ENCODE measurements around the gene ZNF521.

The ZNF521 gene

DNA sequence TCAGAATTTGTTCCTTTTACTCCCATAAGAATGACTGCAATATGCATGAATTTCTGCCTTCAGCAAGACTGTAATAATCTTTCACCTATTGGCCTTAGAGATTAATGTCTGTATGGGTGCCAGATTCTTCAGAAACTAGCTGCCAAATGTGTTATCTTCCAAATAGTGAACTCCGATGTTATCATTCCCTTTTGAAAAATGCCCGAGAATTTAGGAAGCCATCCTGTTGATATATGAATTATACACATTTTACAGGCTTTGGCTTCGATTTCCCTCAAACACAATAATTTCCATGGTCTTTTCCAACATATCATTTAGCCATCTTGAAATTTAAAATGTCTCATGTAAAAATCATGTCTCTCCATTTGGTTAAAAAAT, 101.5 kb downstream of the ZNF521 start:
- no peak for DNase-seq (ENCODE audit: low read depth)

DNA sequence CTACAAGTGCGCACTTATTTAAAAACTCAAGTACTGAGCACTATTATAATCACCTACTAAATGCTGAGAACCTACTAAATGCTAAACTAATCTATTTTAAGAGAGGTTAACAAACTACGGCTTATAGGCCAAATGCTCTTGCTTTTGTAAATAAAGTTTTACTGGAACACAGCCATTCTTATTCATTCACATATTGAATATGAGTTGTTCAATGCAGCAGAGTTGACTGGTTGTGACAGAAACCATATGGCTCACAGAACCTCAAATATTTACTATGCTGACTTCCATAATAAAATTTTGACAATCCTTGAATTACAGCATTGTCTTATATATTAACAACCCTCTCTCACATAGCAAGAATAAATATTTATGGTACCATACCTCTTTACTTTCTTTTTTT, 103.2 kb downstream of the ZNF521 start:
- no peak for DNase-seq (ENCODE audit: low read depth)

GRCh38 chr18:25247725-25248124, 104.2 kb downstream of the ZNF521 start:
- no peak for DNase-seq (ENCODE audit: low read depth)

DNA sequence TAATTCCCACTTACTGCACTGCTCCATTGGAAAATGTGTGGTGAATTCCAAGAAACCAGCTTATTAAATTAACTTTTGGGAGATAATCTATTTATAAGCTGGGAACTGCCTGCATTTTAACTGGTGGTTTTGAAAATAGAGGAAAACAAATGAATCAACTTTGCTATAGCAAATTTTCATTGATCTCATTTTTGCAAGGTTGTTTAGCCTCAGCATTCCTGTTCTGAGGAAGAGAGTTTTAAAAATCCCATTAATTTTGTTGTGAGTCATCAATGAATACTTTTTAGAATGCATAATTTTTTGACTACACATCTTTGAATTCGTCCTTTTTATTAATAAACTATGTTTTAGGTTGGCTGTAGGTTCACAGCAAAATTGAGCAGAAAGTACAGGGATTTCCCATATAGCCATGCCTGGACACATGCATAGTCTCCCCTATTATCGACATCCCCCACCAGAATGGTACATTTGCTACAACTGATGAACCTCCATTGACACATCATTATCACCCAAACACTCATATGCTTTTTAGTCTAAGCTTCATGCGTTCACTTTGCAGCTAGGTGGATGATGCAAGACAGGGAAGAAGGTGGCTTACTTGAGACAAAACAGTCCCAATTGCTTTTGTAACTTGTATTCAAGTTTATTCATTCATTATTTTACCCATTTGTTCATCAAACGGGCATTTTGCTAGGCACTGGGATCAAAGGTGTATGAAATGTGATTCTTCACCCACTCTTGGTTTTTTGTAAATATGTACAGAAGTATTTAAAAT, 106.9 kb downstream of the ZNF521 start:
- no peak for DNase-seq (ENCODE audit: low read depth)

DNA sequence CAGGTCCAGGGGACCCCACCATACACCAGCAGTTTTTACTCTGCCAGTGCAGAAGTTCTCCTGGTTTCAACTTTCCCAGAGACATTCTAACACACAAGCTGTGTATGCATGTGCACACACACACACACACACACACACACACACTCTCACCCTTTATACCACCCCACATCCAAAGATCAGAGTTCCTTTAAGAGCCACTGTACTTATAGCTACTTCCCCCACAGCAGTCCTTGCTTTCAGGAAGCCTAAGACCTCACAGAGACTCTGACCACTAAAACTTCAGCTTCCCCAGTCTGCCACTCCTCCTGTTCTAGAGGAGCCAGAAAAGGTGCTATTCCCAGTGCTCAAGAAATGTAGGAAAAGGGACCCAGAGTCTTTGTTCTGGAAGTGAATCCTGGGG, 107.8 kb downstream of the ZNF521 start:
- no peak for DNase-seq (ENCODE audit: low read depth)

- DNase-seq (ENCODE audit: low read depth), result no peak
These were observed 108.2 kb downstream of the ZNF521 start for GRCh38 chr18:25243754-25244153.

DNA sequence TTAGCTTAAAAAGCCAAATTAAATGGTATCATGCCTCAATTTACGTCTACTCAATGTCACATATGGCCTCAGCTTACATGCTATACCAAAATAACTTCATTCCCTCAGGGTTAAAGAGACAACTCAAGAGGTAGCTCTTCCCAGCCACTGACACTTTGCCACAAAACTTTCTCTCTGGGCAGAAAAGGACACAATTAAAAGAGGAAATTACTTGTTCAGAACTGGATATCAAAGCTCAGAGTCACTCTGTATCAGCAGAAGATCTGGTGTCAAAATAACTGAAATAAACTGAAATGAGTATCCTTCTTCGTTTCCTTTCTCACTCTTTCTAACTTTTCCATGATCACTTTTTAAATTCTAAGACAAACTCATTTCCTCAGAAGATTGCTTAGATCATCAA, 108.7 kb downstream of the ZNF521 start:
- no peak for DNase-seq (ENCODE audit: low read depth)

DNA sequence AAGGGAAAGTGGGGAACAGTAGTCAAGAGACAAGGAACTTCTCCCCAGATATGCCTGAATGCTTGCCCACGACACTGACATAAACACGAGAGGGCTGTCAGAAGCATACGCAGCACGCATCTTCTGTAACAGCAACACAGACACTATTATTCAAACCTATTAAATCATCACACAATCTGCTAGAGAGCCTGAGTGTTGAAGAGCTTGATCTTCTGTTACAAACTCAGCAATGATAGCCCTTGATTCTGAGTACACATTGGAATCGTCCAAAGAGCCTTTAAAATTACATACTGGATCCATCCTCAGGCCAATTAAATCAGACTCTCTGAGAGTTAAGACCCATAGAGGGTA, 111.6 kb downstream of the ZNF521 start:
- DNase-seq (ENCODE audit: low read depth), result no peak

DNA sequence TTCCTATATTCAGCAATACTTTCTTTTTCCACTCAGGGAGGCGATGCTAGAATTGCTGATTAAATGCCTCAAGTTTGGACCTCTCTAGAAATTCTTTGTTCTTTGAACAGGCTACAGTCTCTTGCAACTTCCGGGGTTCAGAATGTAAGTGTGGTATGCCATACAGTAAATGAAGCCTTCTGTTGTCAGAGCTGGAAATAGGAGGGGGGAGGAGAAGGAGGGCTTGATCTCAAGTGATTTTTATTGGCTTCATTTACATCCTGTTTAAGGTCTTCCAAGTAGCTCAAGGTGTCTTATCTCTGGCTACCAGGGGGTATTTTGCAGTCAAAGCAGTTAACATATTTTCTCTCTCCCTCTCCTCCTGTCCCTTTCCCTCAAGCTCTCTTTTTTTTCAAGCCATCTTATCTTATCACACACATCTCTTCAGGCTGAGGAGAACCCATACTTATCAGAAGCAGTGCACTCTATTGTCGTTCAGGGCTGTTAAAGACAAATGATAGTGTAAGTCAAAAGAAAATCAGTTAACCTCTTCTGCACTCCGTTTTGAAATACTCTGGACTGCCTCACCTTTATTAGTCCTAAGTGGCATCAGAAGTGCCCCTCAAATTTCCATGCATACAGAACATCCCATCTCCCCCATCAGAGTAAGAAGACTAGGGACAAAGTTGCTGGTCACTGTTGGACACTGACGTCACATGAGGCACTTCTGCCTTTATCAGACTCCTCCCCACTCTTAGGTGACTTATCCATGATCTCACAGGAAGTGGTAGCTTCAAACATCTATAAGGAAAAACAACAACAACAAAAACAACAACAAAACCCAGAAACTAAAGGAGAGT, 112.2 kb downstream of the ZNF521 start:
- DNase-seq (ENCODE audit: low read depth), result no peak

GRCh38 chr18:25239151-25239550, 112.8 kb downstream of the ZNF521 start:
- DNase-seq (ENCODE audit: low read depth), result no peak

GRCh38 chr18:25237571-25238267, 114.2 kb downstream of the ZNF521 start:
- no peak for DNase-seq (ENCODE audit: low read depth)

DNA sequence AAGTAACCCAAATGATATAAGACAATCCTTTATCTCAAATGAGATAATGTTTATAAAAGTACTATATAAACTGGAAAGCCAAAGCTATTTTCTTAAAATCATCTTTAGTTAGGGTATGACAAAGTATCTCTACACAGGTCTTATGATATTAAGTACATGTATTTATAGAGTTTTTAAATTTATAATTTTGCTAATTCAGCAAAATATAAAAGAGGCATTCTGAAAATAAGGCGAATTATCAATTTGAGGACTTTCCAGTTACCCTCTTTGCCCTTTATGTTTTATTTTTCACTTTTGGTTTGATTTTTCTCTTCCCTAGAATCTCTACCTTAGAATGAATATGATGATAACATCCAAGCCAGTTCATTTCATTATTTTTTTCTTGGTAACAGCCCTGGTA, 115.2 kb downstream of the ZNF521 start:
- no peak for DNase-seq (ENCODE audit: low read depth)

DNA sequence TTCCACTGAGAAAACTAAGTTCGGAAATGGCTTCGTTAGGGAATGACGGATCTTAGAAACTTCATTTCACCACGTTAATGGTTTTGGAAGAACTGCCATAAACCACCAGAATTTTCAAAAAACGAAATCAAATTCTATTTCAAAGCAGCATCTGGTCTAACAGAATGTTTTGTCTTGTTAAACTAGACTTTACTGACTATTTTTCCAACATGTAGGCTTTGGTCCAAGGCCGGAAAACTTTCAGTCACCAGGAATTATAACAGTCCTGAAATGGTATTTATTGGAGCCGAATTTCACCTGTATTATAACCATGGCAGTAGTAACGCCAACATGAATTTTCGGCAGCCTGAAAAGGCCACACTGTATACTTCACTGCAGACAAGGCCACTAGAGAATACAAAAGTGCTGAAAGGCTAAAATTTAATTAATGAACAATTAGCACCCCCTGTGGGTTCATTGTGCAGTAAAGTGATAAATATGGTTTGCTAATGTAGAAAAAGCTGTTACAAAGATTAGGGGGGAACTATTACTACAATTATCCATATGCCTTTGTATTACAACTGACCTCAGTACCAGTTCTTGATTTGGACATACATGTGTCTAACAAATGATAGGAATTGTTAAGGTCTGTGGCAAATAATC, 116.4 kb downstream of the ZNF521 start:
- DNase-seq (ENCODE audit: low read depth), result no peak

- no peak for DNase-seq (ENCODE audit: low read depth)
These were observed 117.1 kb downstream of the ZNF521 start for GRCh38 chr18:25234740-25235345.

- DNase-seq (ENCODE audit: low read depth), result no peak
These were observed 117.7 kb downstream of the ZNF521 start for GRCh38 chr18:25234322-25234639.

GRCh38 chr18:25233528-25234321, 118.2 kb downstream of the ZNF521 start:
- no peak for DNase-seq (ENCODE audit: low read depth)

GRCh38 chr18:25231327-25231691, 120.7 kb downstream of the ZNF521 start:
- no peak for DNase-seq (ENCODE audit: low read depth)

DNA sequence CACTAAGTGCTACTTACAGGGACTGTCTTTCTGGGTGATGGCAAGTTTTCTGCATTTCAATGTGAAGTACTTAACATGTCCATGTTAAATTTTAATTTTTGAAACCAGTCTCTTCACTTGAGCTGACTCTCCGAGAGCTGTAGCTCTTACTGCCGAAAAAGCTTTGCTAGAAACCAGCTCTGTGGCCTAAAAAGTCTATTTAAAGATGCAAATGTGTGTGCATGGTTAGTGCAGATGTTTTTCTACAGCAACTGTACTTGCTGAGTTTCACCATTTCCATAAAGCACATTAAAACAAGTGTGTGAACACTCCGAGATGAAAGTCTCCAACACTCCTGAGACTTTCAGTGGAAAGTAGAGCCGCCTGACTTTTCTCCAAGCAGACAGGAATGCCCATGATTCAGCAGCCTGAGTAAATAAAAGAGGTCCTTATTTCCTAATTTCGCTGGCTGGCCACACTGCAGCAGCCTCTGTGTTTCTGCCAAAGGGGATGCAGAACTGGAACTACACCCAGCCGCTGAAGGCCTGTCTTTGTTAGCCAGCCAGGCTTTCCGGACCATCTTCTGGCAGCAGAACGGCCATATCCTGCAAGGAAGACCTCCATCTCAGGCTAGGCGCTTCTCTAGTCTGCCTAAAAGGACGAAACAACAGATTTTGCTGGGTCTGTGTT, 121.2 kb downstream of the ZNF521 start:
- DNase-seq (ENCODE audit: low read depth), result no peak

DNA sequence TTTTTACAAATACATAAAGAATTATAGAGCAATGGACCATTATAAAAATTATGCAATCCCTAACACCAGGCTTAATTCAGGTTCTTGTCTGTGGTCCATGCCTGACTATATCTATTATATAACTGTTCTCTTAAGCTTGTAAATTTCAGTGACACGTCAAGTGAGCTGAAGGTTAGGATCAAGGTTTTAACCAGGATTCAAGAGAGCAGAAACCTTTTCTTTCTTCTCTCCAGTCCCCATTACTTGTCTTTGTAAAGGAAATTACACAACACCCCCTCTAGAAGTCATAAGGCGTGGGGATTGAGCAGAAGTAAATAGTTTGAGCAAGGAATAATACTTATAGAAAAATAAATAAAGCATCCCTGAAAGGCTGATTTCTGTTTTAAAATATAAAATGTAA, 122.0 kb downstream of the ZNF521 start:
- DNase-seq (ENCODE audit: low read depth), result no peak

- DNase-seq (ENCODE audit: low read depth), result no peak
These were observed 122.9 kb downstream of the ZNF521 start for GRCh38 chr18:25229081-25229480.

DNA sequence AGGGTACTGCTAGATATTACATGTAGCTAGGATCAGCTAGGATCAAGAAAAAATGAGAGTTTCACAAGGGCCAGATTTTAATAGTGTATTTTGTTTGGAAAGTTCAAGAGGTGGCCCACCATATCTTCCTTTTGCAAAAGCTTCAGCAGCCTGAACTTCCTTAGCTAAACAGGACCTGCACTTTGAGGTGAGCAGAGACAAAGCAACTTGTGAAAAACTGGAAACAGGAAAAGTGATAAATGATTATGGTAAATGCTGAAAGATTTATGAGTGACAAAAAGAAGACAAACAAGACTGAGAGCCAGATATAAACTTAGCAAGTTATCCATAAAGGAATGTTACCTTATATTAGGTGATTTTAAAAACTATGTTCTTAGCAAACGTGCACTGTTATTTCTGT, 123.6 kb downstream of the ZNF521 start:
- no peak for DNase-seq (ENCODE audit: low read depth)
